Hematopoietic multipotent progenitor cell (in vitro differentiated cells): ENCODE measurements around the gene ZBTB17. TPM values are rescaled to one million over a fixed set of nuclear protein-coding genes. Genes with fewer than 3 reads are reported as not detected.
"Not testable (repeated sequence)": the region's sequence is repeated elsewhere in the genome, so short reads cannot be mapped to it uniquely, and the experiment has no call there.

Source experiments
- DNase-seq, 3 donors: peaks; one replicate each; pipeline ENCODE4 v3.0.0-alpha.2; 2011 to 2015; ENCODE audit warnings: low read depth in 2 of 3, low spot score in 2 of 3
- total RNA-seq: library from RNA; depleted of rRNA; stranded (reverse); fragments of >200 nt; gene quantifications from one replicate; pipeline ENCODE4 v1.2.3, GENCODE V29; 2012

Gene ZBTB17
- total RNA-seq, 1 donor, result 97.5 TPM

GRCh38 chr1:15991427-15992186 is 15.7 kb upstream of the ZBTB17 start:
- DNase-seq, result no peak

GRCh38 chr1:15989776-15990175 is 13.9 kb upstream of the ZBTB17 start:
- DNase-seq, result no peak

GRCh38 chr1:15988856-15989736 is 13.2 kb upstream of the ZBTB17 start:
- DNase-seq, result no peak

GRCh38 chr1:15985611-15986297 is 9.9 kb upstream of the ZBTB17 start:
- no peak for DNase-seq

GRCh38 chr1:15983275-15983674 is 7.4 kb upstream of the ZBTB17 start:
- no peak for DNase-seq

GRCh38 chr1:15981679-15982078 is 5.8 kb upstream of the ZBTB17 start:
- no peak for DNase-seq

- DNase-seq, result not testable (repeated sequence)
Observed at GRCh38 chr1:15977947-15978346, 2.0 kb upstream of the ZBTB17 start.

GRCh38 chr1:15975358-15975804 is 520 bp downstream of the ZBTB17 start:
- DNase-seq, result peak in 2 of 3 donors; percentile 63 to 66

- DNase-seq, result no peak
Observed at GRCh38 chr1:15974855-15975254, 1.0 kb downstream of the ZBTB17 start.

GRCh38 chr1:15973772-15974171 is 2.1 kb downstream of the ZBTB17 start:
- DNase-seq, result no peak

GRCh38 chr1:15972409-15972808 is 3.5 kb downstream of the ZBTB17 start:
- no peak for DNase-seq

- DNase-seq, result no peak
Observed at GRCh38 chr1:15970911-15971310, 5.0 kb downstream of the ZBTB17 start.

GRCh38 chr1:15969321-15969880 is 6.5 kb downstream of the ZBTB17 start:
- no peak for DNase-seq

- no peak for DNase-seq
Observed at GRCh38 chr1:15968172-15968571, 7.7 kb downstream of the ZBTB17 start.

- DNase-seq, result no peak
Observed at GRCh38 chr1:15966956-15967344, 9.0 kb downstream of the ZBTB17 start.

GRCh38 chr1:15966081-15966955 is 9.6 kb downstream of the ZBTB17 start:
- peak in 2 of 3 donors; percentile 76 to 84 for DNase-seq

GRCh38 chr1:15965228-15965767 is 10.6 kb downstream of the ZBTB17 start:
- no peak for DNase-seq

GRCh38 chr1:15963968-15964648 is 11.8 kb downstream of the ZBTB17 start:
- DNase-seq, result no peak

- DNase-seq, result no peak
Observed at GRCh38 chr1:15963363-15963967, 12.4 kb downstream of the ZBTB17 start.
